Keratinocyte (primary cell): ENCODE results near the gene DISC1.

Source experiments
- EZH2 ChIP-seq: IDR thresholded peaks from one replicate; pipeline ENCODE4 v1.6.1; 2012; ENCODE audit warnings: inconsistent platforms, mild to moderate bottlenecking, low read length, moderate library complexity
- TF ChIP-seq, protein P1 (sequence below), 3 experiments: IDR thresholded peaks in 1 of 3; conservative IDR thresholded peaks in 1 of 3; optimal IDR thresholded peaks in 1 of 3; 2 replicates in 2 of 3; 3 replicates in 1 of 3; pipeline versions ENCODE3 to v1.5.1; 2011; ENCODE audit warnings: low read length in 3 of 3, mild to moderate bottlenecking in 3 of 3, moderate library complexity in 2 of 3, control low read depth in 1 of 3, inconsistent platforms in 1 of 3; ENCODE audit not compliant: insufficient read depth in 2 of 3; ENCODE audit errors: extremely low read depth in 1 of 3

DNA sequence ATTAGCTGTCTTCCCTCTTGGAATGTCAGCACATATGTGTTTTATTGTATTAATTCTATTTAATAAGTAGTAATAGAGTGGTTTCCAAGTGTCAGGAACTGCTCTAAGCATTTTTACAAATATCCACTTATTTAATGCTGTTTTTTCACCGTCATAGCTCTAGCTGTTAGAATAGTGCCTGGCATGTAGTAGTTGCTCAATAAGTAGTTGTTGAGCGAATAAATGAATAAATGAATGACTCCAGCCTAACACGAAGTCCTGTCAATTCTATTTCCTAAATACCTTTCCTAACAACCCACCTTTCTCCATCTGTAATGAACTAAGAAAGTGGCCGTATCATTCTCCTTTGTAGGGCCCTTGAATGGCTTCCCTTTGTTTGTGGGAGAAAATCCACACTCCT lies 312.5 kb downstream of the DISC1 start:
- TF ChIP-seq, protein P1, sequence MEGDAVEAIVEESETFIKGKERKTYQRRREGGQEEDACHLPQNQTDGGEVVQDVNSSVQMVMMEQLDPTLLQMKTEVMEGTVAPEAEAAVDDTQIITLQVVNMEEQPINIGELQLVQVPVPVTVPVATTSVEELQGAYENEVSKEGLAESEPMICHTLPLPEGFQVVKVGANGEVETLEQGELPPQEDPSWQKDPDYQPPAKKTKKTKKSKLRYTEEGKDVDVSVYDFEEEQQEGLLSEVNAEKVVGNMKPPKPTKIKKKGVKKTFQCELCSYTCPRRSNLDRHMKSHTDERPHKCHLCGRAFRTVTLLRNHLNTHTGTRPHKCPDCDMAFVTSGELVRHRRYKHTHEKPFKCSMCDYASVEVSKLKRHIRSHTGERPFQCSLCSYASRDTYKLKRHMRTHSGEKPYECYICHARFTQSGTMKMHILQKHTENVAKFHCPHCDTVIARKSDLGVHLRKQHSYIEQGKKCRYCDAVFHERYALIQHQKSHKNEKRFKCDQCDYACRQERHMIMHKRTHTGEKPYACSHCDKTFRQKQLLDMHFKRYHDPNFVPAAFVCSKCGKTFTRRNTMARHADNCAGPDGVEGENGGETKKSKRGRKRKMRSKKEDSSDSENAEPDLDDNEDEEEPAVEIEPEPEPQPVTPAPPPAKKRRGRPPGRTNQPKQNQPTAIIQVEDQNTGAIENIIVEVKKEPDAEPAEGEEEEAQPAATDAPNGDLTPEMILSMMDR (optimal IDR thresholded peaks at IDR 0.05 in 1 of 3, IDR thresholded peaks at IDR 0.05 in 1 of 3, conservative IDR thresholded peaks at IDR 0.05 in 1 of 3; ENCODE audit: extremely low read depth in 1 of 3, insufficient read depth in 2 of 3, low read length in 3 of 3): no peak
- no peak for TF ChIP-seq EZH2
